Activated B cell treated with CpG ODN at 0.5 μM for 24 hours (primary cell): ENCODE data around the gene RERE. TPM values are rescaled to one million over a fixed set of nuclear protein-coding genes. Genes with fewer than 3 reads are reported as not detected.

Experiments
- ATAC-seq: fragments of 200-7000 bp; cut with Tn5 transposase; one replicate; pipeline ENCODE4 v1.10.0; 2021; ENCODE audit warnings: low read depth, mild to moderate bottlenecking, moderate library complexity
- CTCF ChIA-PET: fragments of 350-600 bp; sonication (Branson Sonifier 250); formaldehyde crosslinking; loops from one replicate; lab custom pipeline; 2021; ENCODE audit warnings: antibody characterized with exemption; lab: Charles Lee
- POLR2A ChIA-PET: fragments of 350-600 bp; sonication (Branson Sonifier 250); formaldehyde crosslinking; loops from one replicate; lab custom pipeline; 2021; ENCODE audit warnings: antibody characterized with exemption; lab: Charles Lee
- DNase-seq: peaks from one replicate; pipeline ENCODE4 v3.0.0; 2022
- H3K27ac Mint-ChIP-seq: one replicate; pipeline ENCODE4 v1.8.0; 2020; ENCODE audit warnings: mixed read lengths
- H3K27me3 Mint-ChIP-seq: one replicate; pipeline ENCODE4 v1.8.0; 2021; ENCODE audit warnings: mixed read lengths
- H3K36me3 Mint-ChIP-seq: one replicate; pipeline ENCODE4 v1.8.0; 2021; ENCODE audit warnings: low read depth, mixed read lengths
- H3K4me1 Mint-ChIP-seq: one replicate; pipeline ENCODE4 v1.8.0; 2021; ENCODE audit warnings: mixed read lengths
- H3K4me3 Mint-ChIP-seq: one replicate; pipeline ENCODE4 v1.8.0; 2020; ENCODE audit warnings: mild to moderate bottlenecking, mixed read lengths
- H3K9me3 Mint-ChIP-seq: one replicate; pipeline ENCODE4 v1.8.0; 2020; ENCODE audit warnings: mixed read lengths
- CTCF ChIP-seq: fragments of 200-600 bp; IDR thresholded peaks from one replicate; pipeline ENCODE4 v1.8.0; 2022; ENCODE audit warnings: antibody characterized with exemption, mild to moderate bottlenecking
- intact Hi-C: fragments of 100-400 bp; cut with micrococcal nuclease; formaldehyde crosslinking; loops from one replicate; pipeline ENCODE4 v1.15.1; 2024
- total RNA-seq: library from RNA; stranded (reverse); gene quantifications from 2 replicates; pipeline ENCODE4 v1.2.3, GENCODE V29; 2022

RERE gene
- total RNA-seq, 1 donor from 2014 or later: 98.8 TPM

GRCh38 chr1:8662380-8663072 lies 154.9 kb downstream of the RERE start:
- Mint-ChIP-seq H3K27me3 (no peaks in the 10 kb centered on the region), H3K9me3 (no peaks in the 10 kb centered on the region), H3K27ac (peak overlapping the region; percentile 36), H3K4me3 (peak overlapping the region; percentile 3), H3K36me3 (peaks cover 2% of the 10 kb centered on the region), H3K4me1 (peaks cover 22% of the 10 kb centered on the region)
- TF ChIP-seq CTCF: no peak
- no peak for DNase-seq
- ATAC-seq: no peak
- ChIA-PET POLR2A (interaction anchor here (0.9 to 1.4 kb wide), 4 partner anchors 8 to 56 kb away, joined by 3 to 6 read pairs (median 3); no protein-coding TSS in a partner anchor), CTCF (interaction anchor here (1.2 to 3.5 kb wide), 3 partner anchors 9 to 101 kb away, joined by 4 to 16 read pairs (median 4); no protein-coding TSS in a partner anchor)
- intact Hi-C loops: loop anchor here (5.0 kb wide), 1 partner anchor 40 kb away; no protein-coding TSS in a partner anchor

- ATAC-seq (peak; percentile 53), DNase-seq (no peak)
- TF ChIP-seq CTCF: no peak
- ChIA-PET CTCF (interaction anchor here (0.6 to 3.5 kb wide), 5 partner anchors 10 to 100 kb away, joined by 3 to 16 read pairs (median 3); no protein-coding TSS in a partner anchor), POLR2A (interaction anchor here (0.5 to 1.7 kb wide), 6 partner anchors 9 to 166 kb away, joined by 3 to 6 read pairs (median 4); no protein-coding TSS in a partner anchor)
- H3K9me3 Mint-ChIP-seq: no peaks in the 10 kb centered on the region
- no peak overlapping the region for H3K27ac Mint-ChIP-seq
- intact Hi-C loops: loop anchor here (5.0 kb wide), 1 partner anchor 41 kb away; no protein-coding TSS in a partner anchor
- H3K4me1 Mint-ChIP-seq: peaks cover 25% of the 10 kb centered on the region
- peak overlapping the region; percentile 3 for H3K4me3 Mint-ChIP-seq
- peaks cover 2% of the 10 kb centered on the region for H3K36me3 Mint-ChIP-seq
- no peaks in the 10 kb centered on the region for H3K27me3 Mint-ChIP-seq
Observed at GRCh38 chr1:8661185-8662110, 156.0 kb downstream of the RERE start.

GRCh38 chr1:8660411-8660828 lies 157.0 kb downstream of the RERE start:
- Mint-ChIP-seq H3K4me3 (no peak overlapping the region), H3K36me3 (peaks cover 11% of the 10 kb centered on the region), H3K9me3 (no peaks in the 10 kb centered on the region), H3K27me3 (no peaks in the 10 kb centered on the region), H3K27ac (no peak overlapping the region), H3K4me1 (peaks cover 27% of the 10 kb centered on the region)
- TF ChIP-seq CTCF: no peak
- ChIA-PET POLR2A (interaction anchor here (0.5 to 1.7 kb wide), 7 partner anchors 9 to 236 kb away, joined by 3 to 5 read pairs (median 3); no protein-coding TSS in a partner anchor), CTCF (interaction anchor here (0.6 to 3.5 kb wide), 4 partner anchors 11 to 209 kb away, joined by 3 to 16 read pairs (median 4); no protein-coding TSS in a partner anchor)
- DNase-seq (no peak), ATAC-seq (peak; percentile 38)
- intact Hi-C loops: loop anchor here (1.0 to 5.0 kb wide), 2 partner anchors 31 to 42 kb away; no protein-coding TSS in a partner anchor

GRCh38 chr1:8659593-8659992 lies 157.8 kb downstream of the RERE start:
- Mint-ChIP-seq H3K27ac (peak overlapping the region; percentile 43), H3K36me3 (peaks cover 18% of the 10 kb centered on the region), H3K27me3 (no peaks in the 10 kb centered on the region), H3K4me1 (peaks cover 31% of the 10 kb centered on the region), H3K9me3 (no peaks in the 10 kb centered on the region), H3K4me3 (no peak overlapping the region)
- DNase-seq: no peak
- intact Hi-C loops: no loop called here
- no peak for ATAC-seq
- POLR2A ChIA-PET: interaction anchor here (1.4 to 1.5 kb wide), 2 partner anchors 10 to 129 kb away, joined by 3 to 5 read pairs; no protein-coding TSS in a partner anchor
- CTCF ChIA-PET: no interaction called here
- no peak for TF ChIP-seq CTCF
